Measurements from ENCODE around the gene TMEM88.
"Not testable (repeated sequence)": the region's sequence is repeated elsewhere in the genome, so short reads cannot be mapped to it uniquely, and the experiment has no call there.

Gene TMEM88

GRCh38 chr17:7856811-7857712 is 2.2 kb downstream of the TMEM88 start, which contains the start of gene NAA38:
Gene NAA38 (minus strand): TSS chr17:7857559. CDS start chr17:7857463, 96 bp downstream.
- peak; percentile 97 for DNase-seq

GRCh38 chr17:7857713-7858521 is 3.1 kb downstream of the TMEM88 start, which contains the start of gene CYB5D1:
Gene CYB5D1 (plus strand): TSS chr17:7858003. CDS start chr17:7858135, 132 bp downstream.
- peak; percentile 91 for DNase-seq

DNA sequence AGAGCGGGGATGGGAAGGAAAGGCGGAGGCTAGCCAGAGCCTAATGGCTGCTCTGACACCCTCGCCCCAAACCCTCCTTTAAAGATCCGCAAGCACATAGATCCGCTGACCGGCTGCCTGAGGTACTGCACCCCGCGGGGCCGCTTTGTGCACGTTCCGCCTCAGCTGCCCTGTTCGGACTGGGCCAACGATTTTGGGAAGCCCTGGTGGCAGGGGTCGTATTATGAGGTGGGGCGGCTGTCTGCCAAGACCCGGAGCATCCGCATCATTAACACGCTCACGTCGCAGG is 3.6 kb downstream of the TMEM88 start:
- DNase-seq = peak; percentile 79

DNA sequence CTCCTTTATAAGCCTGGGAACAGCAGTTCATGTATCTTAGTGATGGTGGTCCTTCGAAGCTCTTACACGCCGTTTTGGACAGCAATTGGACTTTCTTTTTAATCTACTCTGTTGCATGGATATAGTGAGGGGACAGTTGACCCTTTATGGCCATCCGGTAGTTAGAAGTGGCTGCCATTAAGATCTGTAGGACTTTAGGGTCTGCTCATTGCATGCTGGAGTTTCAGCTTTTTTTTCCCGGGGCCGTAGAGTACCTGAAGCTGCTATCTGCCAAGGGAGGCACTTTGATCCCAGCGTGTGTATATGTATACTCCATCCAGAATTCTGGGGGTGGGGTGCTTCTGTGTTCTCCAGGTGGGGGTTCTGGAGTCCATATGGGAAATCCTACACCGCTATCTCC is 4.2 kb downstream of the TMEM88 start:
- no peak for DNase-seq

- no peak for DNase-seq
These were observed 8.0 kb downstream of the TMEM88 start for GRCh38 chr17:7862692-7863437.

DNA sequence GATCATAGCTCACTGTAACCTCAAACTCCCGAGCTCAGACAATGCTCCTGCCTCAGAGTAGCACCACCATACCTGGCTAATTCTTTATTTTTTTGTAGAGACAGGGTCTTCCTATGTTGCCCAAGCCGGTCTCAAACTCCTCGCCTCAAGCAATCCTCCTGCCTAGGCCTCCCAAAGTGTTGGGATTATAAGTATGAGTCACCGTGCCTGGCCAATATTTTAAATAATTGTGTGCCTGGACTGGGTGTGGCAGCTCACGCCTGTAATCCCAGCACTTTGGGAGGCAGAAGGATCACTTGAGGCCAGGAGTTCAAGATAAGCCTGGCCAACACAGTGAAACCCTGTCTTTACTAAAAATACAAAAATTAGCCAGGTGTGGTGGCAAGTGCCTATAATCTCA is 9.5 kb downstream of the TMEM88 start:
- DNase-seq = not testable (repeated sequence)

GRCh38 chr17:7864995-7865650 is 10.3 kb downstream of the TMEM88 start:
- no peak for DNase-seq

DNA sequence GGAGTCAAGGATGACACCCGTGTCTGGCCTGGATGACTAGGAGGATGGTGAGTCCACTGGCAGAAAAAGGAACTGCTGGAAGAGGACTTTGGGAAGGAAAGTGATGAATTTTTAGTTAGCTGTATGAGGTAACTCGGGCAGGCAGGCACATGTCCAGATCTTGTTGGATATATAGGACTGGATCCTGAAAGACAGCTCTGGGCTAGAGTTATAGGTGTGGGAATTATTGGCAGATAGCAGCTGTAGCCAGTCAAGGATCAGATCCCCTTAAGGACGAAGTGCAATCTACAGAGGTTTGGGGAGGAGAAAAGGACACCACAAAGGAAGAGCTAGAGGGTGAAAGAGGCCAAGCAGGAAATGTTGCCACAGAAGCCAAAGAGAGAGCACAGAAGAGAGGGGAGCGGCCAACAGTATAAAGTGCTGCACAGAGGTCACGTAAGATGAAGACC is 13.0 kb downstream of the TMEM88 start:
- no peak for DNase-seq

DNA sequence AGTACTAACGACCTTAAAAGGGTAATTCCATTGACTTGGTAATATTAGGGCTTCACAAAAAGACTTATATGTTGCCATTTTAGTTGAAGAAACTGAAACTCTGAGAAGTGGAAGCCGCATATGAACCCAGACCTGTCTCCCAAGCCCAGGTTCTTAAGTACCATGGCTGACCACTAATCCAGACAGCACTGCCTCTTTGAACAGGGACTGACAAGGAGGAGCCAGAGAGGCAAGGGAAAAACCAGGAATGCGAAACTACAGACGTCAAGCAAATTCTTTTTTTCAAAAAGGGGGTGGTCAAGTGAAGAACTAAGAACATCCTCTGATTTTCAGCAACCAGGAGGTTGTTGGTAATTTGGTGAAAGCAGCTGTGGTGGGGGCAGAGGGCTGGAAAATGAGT is 18.2 kb downstream of the TMEM88 start:
- no peak for DNase-seq

- no peak for DNase-seq
These were observed 21.0 kb downstream of the TMEM88 start for GRCh38 chr17:7875804-7876370.

- no peak for DNase-seq
These were observed 23.4 kb downstream of the TMEM88 start for GRCh38 chr17:7878234-7878633.

DNA sequence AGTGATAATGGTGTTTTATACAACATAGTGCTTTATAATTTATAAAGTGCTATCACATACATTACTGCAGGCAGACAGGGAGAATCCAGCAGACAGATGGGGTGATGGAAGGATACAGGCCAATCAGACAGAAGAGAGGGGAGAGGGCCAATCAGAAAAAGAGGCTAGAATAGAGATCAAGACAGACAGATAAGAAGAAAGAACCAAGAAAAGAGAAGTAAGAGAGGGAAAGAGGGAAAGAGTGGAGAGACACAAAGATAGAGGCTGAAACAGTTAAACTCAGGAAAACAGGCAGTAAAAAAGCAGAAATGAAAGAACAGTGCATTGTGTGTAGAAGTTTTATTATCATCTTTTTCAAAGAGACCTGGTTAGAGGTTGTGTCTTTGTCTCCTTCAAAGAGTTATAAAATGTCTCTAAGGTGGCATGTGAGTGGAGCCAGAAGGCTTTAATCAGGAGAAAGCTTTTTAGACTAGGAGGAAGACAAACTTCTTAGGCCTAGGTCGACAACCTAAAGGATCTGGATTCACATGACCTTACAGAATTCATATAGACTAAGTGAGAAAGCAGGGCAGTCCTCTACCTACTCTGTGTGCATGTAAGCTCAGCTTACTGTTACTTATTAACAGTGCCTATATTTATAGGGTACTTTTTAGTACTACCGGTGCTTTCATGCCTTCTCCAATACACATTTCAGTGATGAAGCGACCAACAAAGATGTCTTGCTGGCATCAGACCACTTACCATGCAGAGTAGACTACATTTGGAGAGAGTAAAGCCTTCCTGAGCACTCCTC is 25.4 kb downstream of the TMEM88 start:
- DNase-seq = no peak

- DNase-seq = peak; percentile 46
These were observed 26.6 kb downstream of the TMEM88 start for GRCh38 chr17:7881276-7882054.

DNA sequence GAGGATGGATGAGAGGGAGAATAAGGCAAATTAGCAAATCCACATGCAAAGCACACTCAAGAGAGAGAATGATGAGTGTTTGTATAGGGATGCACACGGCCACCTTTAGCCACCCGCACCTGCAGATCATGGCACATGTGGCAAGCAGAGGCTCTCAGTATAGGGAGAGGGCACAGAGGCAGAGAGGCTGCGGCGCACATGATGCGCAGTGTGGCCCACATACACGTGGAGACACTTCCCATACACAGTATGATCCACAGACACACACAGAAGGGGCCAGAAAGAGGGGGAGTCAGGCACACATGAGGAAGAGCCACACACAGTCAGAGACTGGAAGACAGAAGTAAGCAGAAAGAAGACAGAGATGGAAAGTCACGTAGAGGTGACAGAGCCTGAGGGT is 27.2 kb downstream of the TMEM88 start:
- no peak for DNase-seq

GRCh38 chr17:7882629-7883028 is 27.8 kb downstream of the TMEM88 start:
- DNase-seq = no peak

DNA sequence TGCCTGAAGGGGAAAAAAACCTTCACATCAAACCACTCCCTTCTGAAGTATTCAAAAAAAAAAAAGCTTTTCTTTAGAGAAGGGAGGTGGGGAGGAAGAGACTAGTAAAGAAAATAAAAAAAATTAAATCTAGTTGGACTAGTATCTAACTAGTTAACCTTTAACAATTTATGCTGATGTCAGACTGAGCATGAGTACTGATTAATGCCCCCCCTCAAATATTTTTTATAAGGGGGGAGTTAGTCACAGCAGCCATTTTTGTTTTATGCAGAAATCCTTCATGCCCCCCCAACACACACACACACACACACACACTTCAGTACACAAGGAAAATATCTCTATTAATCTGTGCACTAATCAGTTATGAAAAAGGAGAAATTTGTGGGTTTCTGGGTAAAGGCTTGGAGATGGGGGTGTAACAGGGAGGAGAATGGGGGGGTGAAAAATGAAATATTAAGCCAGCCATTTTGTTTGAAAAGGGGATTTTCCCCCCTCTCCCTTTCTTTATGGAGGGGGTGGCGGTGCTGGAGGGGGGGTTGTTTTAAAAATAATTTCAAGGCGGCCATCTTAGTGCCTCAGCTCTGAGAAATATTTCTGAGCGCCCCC is 29.0 kb downstream of the TMEM88 start:
- DNase-seq = no peak

GRCh38 chr17:7884581-7885366 is 29.9 kb downstream of the TMEM88 start:
- no peak for DNase-seq

- peak; percentile 50 for DNase-seq
These were observed 30.7 kb downstream of the TMEM88 start for GRCh38 chr17:7885367-7886226.

Measured in RPMI8226 (cell line).